Omental fat pad (tissue), 4 donors: Measurements from ENCODE around the gene HOXB1. TPM values are rescaled to one million over a fixed set of nuclear protein-coding genes. Genes with fewer than 3 reads are reported as not detected.

ENCODE experiments used
- ATAC-seq: fragments of 150-250 bp; one replicate; pipeline ENCODE4 v1.9.1; 2016; ENCODE audit warnings: mild to moderate bottlenecking, moderate library complexity; ENCODE audit not compliant: low FRiP score
- DNase-seq: peaks from one replicate; pipeline ENCODE4 v3.0.0-alpha.2; 2019; ENCODE audit warnings: low spot score
- total RNA-seq, 4 donors: library from RNA; depleted of rRNA; stranded (reverse); fragments of >200 nt; gene quantifications; one replicate each; pipeline ENCODE4 v1.1.0, GENCODE V29; 2016
- TF ChIP-seq, protein P1 (sequence below), 3 donors: fragments of 450-650 bp; IDR thresholded peaks; one replicate each; pipeline ENCODE4 v1.5.1; 2016 to 2017; ENCODE audit warnings: antibody characterized with exemption in 3 of 3, mild to moderate bottlenecking in 3 of 3, moderate library complexity in 2 of 3

HOXB1 gene
- total RNA-seq, 4 donors from 2014 or later: not detected

DNA sequence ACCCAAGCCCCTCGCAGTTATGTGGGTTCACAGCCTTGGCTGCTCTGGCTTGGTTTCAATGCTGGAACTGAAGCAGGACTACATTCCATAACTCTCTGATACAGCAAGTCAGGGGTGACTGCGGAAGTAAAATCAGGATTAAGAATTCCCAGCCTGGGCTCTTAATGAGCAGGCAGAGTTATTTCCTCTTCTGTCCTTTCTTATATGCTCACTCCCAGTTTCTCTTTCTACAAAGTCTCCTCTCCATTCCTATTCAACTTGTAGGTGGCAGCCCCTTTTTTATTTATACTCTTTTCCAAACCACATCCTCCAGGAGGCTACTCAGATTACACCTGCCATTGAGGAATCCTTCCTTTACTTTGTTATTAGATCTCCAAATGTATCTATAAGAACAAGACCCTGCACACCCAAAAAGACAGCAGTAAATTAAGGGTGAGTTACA, 40.3 kb downstream of the HOXB1 start:
- TF ChIP-seq, protein P1, sequence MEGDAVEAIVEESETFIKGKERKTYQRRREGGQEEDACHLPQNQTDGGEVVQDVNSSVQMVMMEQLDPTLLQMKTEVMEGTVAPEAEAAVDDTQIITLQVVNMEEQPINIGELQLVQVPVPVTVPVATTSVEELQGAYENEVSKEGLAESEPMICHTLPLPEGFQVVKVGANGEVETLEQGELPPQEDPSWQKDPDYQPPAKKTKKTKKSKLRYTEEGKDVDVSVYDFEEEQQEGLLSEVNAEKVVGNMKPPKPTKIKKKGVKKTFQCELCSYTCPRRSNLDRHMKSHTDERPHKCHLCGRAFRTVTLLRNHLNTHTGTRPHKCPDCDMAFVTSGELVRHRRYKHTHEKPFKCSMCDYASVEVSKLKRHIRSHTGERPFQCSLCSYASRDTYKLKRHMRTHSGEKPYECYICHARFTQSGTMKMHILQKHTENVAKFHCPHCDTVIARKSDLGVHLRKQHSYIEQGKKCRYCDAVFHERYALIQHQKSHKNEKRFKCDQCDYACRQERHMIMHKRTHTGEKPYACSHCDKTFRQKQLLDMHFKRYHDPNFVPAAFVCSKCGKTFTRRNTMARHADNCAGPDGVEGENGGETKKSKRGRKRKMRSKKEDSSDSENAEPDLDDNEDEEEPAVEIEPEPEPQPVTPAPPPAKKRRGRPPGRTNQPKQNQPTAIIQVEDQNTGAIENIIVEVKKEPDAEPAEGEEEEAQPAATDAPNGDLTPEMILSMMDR (IDR thresholded peaks at IDR 0.05): no peak
- DNase-seq (no peak), ATAC-seq (no peak)

DNA sequence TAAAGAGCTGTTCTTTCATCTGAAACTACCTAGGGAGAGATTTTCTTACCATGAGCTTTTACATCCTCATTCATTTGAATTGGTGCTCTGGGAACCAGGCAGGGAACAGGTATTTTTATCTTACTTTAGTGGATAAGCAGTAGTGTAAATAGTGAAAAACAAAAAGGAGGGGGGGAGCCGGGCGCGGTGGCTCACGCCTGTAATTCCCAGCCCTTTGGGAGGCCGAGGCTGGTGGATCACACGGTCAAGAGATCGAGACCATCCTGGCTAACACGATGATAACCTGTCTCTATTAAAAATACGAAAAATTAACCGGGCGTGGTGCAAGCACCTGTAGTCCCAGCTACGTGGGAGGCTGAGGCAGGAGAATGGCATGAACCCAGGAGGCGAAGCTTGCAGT, 41.0 kb downstream of the HOXB1 start:
- ATAC-seq: no peak
- DNase-seq: no peak
- TF ChIP-seq, protein P1 (IDR thresholded peaks at IDR 0.05): no peak

DNA sequence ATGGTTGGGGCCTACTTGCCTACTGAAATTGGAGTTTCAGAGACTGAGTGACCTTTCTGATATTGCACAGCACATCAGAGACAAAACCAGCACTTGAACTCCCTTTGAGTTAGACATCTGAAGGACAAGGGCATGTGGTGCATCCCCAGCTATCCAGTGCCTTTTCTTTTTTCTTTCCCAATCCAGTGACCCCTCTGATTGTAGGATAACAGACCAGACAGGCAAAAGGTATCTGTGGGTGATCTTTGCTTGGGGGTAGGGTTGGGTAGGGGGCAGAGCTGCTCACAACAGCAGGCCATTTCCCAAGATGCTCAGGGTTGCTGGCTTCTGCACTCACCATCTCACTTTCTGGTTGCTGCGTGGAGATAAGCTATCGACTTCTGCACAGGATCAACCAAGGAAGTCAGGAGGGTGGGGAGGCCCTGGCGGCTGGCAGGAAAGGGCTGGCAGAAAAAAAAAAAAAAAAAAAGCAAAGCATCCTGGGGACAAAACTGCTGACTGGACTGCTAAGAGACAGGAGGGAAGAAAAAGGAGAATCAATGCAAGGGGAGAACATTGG, 42.2 kb downstream of the HOXB1 start:
- no peak for DNase-seq

DNA sequence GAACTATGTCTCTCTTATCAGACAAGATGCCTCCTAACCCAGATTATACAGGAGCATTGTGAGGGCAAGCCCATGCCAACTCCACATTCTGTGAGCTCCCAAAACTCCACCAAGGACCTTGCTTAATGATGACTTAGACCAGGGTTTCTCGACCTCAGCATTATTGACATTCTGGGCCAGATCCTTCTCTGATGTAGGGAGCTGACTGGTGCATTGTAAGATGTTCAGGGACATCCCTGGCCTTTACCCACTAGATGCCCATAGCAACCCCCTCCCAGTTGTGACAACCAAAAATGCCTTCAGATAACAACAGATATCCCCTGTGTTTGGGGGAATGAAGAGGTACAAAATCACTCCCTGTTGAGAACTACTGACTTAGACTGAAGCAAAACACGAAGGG, 43.6 kb downstream of the HOXB1 start:
- no peak for DNase-seq
- no peak for ATAC-seq
- TF ChIP-seq, protein P1 (IDR thresholded peaks at IDR 0.05): no peak

More for the DNA sequence above, 42.2 kb downstream of the HOXB1 start:
- no peak for ATAC-seq
- TF ChIP-seq, protein P1 (IDR thresholded peaks at IDR 0.05): no peak

DNA sequence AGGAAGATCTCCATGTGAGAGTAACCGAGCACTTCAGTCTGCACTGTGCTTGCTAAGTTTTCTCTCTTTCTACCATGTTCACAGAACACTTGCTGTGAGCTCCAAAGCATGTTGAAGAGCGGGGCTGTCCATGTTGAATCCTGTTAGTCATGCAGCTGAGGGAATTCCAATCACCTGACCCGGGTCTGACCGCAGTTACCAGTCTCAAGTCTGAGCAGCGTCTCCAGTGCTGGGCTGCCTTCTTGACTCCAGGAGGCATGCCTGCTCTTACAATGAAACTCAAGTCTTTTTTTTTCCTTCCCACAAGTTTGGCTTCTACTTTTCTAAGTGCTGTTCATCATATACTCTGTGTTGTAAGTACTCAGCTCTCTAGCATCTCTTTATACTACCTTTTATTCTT, 44.3 kb downstream of the HOXB1 start:
- ATAC-seq: no peak
- TF ChIP-seq, protein P1 (IDR thresholded peaks at IDR 0.05): no peak
- DNase-seq: no peak

DNA sequence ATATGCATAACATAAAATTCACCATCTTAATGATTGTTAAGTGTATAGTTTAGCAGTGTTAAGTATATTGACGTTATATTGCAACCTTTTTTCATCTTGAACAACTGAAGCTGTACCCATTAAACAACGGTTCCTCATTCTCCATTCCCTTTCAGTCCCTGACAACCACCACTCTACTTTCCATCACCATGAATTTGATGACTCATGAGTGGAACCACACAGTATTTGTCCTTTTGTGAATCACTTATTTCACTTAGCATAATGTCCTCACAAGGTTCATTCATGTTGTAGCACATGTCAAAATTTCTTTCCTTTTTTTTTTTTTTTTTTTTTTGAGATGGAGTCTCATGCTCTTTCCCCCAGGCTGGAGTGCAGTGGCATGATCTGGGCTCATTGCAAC, 46.0 kb downstream of the HOXB1 start:
- no peak for DNase-seq
- no peak for ATAC-seq
- TF ChIP-seq, protein P1 (IDR thresholded peaks at IDR 0.05): no peak

DNA sequence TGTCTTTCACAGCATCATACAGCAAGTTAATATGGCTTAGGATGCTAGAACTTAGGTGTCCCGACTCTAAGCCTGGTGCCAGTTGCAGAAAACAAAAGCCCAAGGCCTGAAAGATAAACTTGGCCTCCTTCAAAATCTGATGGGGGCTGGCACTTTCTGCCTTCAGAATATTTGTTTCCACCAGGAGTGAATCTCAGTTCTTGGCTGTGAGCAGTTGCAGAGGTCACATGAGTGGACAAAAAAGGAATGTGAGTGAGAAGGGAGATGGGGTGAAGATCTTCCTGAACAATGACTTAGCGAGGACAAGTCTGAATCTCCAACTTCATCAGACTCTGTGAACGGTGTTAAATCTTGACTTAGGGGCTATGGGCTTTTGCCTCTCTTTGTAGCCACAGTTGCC, 46.6 kb downstream of the HOXB1 start:
- ATAC-seq (no peak), DNase-seq (no peak)
- TF ChIP-seq, protein P1 (IDR thresholded peaks at IDR 0.05): no peak
